OCI-LY7 (cell line): ENCODE data around the gene ITPKA. TPM values are rescaled to one million over a fixed set of nuclear protein-coding genes. Genes with fewer than 3 reads are reported as not detected.

Source experiments
- BruUV-seq: library from RNA; stranded (reverse); fragments of 400-500 nt; replicated peaks from 2 replicates; lab custom pipeline; 2021; lab: Mats Ljungman, UMichigan
- CTCF ChIA-PET: fragments of 300-600 bp; sonication (Branson Sonifier 250); formaldehyde crosslinking; loops from one replicate; lab custom pipeline; 2022; ENCODE audit warnings: antibody characterized with exemption; ENCODE audit not compliant: unreplicated experiment; lab: Charles Lee
- POLR2A ChIA-PET: fragments of 300-600 bp; sonication (Branson Sonifier 250); formaldehyde crosslinking; loops from one replicate; lab custom pipeline; 2022; ENCODE audit warnings: antibody characterized with exemption; lab: Charles Lee
- DNase-seq: peaks from one replicate; pipeline ENCODE4 v3.0.0-alpha.2; 2015; ENCODE audit warnings: low spot score
- H2AFZ ChIP-seq: fragments of 200-600 bp; sonication (generic), shearing (Covaris generic); 2 replicates; pipeline ENCODE4 v1.6.1; 2014; ENCODE audit warnings: mild to moderate bottlenecking, antibody characterized with exemption, low read length, moderate library complexity
- H3K27ac ChIP-seq: fragments of 200-600 bp; sonication (generic); 2 replicates; pipeline ENCODE4 v1.5.1; 2014; ENCODE audit warnings: mixed run types, low read depth, mild to moderate bottlenecking, moderate library complexity, low read length, inconsistent platforms; ENCODE audit not compliant: poor library complexity, severe bottlenecking
- H3K36me3 ChIP-seq: fragments of 200-600 bp; sonication (generic); 2 replicates; pipeline ENCODE4 v1.6.1; 2014; ENCODE audit warnings: mild to moderate bottlenecking, antibody characterized with exemption, low read length, moderate library complexity, mixed read lengths; ENCODE audit not compliant: insufficient read depth
- H3K4me1 ChIP-seq: fragments of 200-600 bp; sonication (generic); 2 replicates; pipeline ENCODE4 v1.5.1; 2014; ENCODE audit warnings: mild to moderate bottlenecking, low read length; ENCODE audit not compliant: insufficient read depth, poor library complexity, severe bottlenecking
- H3K4me2 ChIP-seq: fragments of 200-600 bp; sonication (generic); 2 replicates; pipeline ENCODE4 v1.6.1; 2014; ENCODE audit warnings: mild to moderate bottlenecking, low read length
- H3K4me3 ChIP-seq: fragments of 200-600 bp; sonication (generic); 2 replicates; pipeline ENCODE4 v1.5.1; 2014; ENCODE audit warnings: mild to moderate bottlenecking, low read depth, low read length; ENCODE audit not compliant: poor library complexity, severe bottlenecking
- H3K79me2 ChIP-seq: fragments of 200-600 bp; sonication (generic); 2 replicates; pipeline ENCODE4 v1.6.1; 2016; ENCODE audit warnings: low read depth, mild to moderate bottlenecking, low read length, moderate library complexity, mixed read lengths; ENCODE audit not compliant: insufficient read depth
- H3K9me2 ChIP-seq: fragments of 200-600 bp; sonication (generic); 2 replicates; pipeline ENCODE4 v1.6.1; 2016; ENCODE audit warnings: mild to moderate bottlenecking, low read length, mixed read lengths; ENCODE audit not compliant: insufficient read depth
- H3K9me3 ChIP-seq: fragments of 200-600 bp; sonication (generic); 2 replicates; pipeline ENCODE4 v1.6.1; 2014; ENCODE audit warnings: mild to moderate bottlenecking, mixed run types, low read length, mixed read lengths
- H4K20me1 ChIP-seq: fragments of 200-600 bp; sonication (generic); 2 replicates; pipeline ENCODE4 v1.6.1; 2014; ENCODE audit warnings: mild to moderate bottlenecking, antibody characterized with exemption, low read length, moderate library complexity, mixed read lengths; ENCODE audit not compliant: insufficient read depth
- EZH2phosphoT487 ChIP-seq: fragments of 200-600 bp; sonication (generic); IDR thresholded peaks from 2 replicates; pipeline ENCODE4 v1.6.1; 2018; ENCODE audit warnings: low read depth, borderline replicate concordance, mild to moderate bottlenecking, mixed run types, antibody characterized with exemption, low read length, moderate library complexity, mixed read lengths
- intact Hi-C: fragments of 100-400 bp; cut with micrococcal nuclease; formaldehyde crosslinking; loops from one replicate; pipeline ENCODE4 v1.10.0; 2022; ENCODE audit not compliant: unreplicated experiment
- total RNA-seq, 2 experiments: library from RNA; depleted of rRNA in 1 of 2; stranded (reverse); fragments of >200 nt in 1 of 2; shearing (Covaris generic) in 1 of 2; gene quantifications; 2 replicates each; pipeline ENCODE4 v1.2.3, GENCODE V29; 2014 to 2022
- TF ChIP-seq, protein P1 (sequence below): fragments of 200-600 bp; sonication (generic); conservative IDR thresholded peaks from 2 replicates; pipeline ENCODE4 v1.5.1; 2014; ENCODE audit warnings: mild to moderate bottlenecking, antibody characterized with exemption, low read length, moderate library complexity, mixed read lengths

The ITPKA gene
- total RNA-seq, 2 experiments from 2014 or later = not detected

DNA sequence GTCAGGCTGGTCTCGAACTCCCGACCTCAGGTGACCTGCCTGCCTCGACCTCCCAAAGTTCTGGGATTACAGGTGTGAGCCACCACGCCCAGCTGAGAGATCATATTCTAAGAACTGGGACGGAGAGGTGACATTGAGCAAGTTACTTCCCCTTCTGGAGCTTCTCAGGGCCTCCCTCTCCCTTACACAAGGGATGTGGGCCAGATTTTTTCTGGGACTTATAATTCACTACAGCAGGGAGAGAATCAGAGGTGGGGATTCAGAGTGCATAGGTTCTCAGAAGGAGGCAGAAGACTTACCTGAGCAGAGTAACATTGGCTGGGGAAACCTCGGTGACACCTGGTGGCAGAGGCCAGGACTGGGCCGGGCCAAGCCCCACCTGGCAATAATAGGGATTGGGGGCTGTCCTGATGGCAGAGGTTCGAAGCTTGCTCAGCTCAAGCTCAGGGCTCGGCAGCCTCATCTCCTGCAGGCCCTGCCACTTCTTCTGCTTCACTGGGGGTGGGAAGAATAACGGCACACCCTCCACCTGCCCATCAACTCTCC is 13.2 kb downstream of the ITPKA start:
- ChIA-PET CTCF (no interaction called here), POLR2A (no interaction called here)
- Histone ChIP-seq H3K9me3 (no peaks in the 10 kb centered on the region), H3K36me3 (no peaks in the 10 kb centered on the region), H3K4me3 (no peak overlapping the region), H3K4me2 (no peak overlapping the region), H2AFZ (no peak overlapping the region), H3K79me2 (no peaks in the 10 kb centered on the region), H4K20me1 (no peaks in the 10 kb centered on the region; the same call in 1 of the 2 replicates), H3K4me1 (no peaks in the 10 kb centered on the region), H3K27ac (no peak overlapping the region), H3K9me2 (no peaks in the 10 kb centered on the region)
- BruUV-seq = no TSS peak
- peak; percentile 19 for DNase-seq
- no peak for TF ChIP-seq EZH2phosphoT487
- TF ChIP-seq, protein P1, sequence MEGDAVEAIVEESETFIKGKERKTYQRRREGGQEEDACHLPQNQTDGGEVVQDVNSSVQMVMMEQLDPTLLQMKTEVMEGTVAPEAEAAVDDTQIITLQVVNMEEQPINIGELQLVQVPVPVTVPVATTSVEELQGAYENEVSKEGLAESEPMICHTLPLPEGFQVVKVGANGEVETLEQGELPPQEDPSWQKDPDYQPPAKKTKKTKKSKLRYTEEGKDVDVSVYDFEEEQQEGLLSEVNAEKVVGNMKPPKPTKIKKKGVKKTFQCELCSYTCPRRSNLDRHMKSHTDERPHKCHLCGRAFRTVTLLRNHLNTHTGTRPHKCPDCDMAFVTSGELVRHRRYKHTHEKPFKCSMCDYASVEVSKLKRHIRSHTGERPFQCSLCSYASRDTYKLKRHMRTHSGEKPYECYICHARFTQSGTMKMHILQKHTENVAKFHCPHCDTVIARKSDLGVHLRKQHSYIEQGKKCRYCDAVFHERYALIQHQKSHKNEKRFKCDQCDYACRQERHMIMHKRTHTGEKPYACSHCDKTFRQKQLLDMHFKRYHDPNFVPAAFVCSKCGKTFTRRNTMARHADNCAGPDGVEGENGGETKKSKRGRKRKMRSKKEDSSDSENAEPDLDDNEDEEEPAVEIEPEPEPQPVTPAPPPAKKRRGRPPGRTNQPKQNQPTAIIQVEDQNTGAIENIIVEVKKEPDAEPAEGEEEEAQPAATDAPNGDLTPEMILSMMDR = peak; percentile 55
- intact Hi-C loops = loop anchor here (5.0 kb wide), 1 partner anchor 40 kb away; no protein-coding TSS in a partner anchor

DNA sequence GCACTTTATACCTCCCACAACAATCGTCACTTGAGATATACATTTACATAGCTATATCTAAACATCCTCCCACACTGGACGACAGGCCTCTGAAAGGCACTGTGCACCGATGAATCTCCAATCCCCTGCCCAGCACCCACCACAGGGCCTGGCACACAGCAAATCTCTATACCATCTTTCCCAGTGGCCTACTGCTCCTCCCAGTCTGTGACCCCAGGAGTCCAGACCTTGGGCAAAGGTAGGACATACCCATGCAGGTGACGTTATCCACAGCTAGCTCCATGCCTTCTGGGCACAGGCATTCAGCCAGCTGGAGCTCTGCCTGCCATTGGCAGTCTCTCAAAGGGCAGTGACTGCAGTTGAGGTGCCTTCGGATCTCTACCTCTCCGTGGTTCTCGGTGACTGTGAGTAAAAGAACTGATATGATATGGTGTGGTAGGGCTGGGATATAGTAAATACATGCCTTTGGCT is 14.2 kb downstream of the ITPKA start:
- Histone ChIP-seq H3K9me2 (no peaks in the 10 kb centered on the region), H3K9me3 (no peaks in the 10 kb centered on the region), H3K36me3 (no peaks in the 10 kb centered on the region), H2AFZ (no peak overlapping the region), H4K20me1 (no peaks in the 10 kb centered on the region; the same call in 1 of the 2 replicates), H3K27ac (no peak overlapping the region), H3K79me2 (no peaks in the 10 kb centered on the region), H3K4me2 (no peak overlapping the region), H3K4me1 (no peaks in the 10 kb centered on the region), H3K4me3 (no peak overlapping the region)
- no peak for TF ChIP-seq EZH2phosphoT487
- TF ChIP-seq, protein P1 = no peak
- ChIA-PET CTCF (interaction anchor here (0.6 kb wide), 1 partner anchor 177 kb away, joined by 3 read pairs; no protein-coding TSS in a partner anchor), POLR2A (no interaction called here)
- no TSS peak for BruUV-seq
- no peak for DNase-seq
- intact Hi-C loops = loop anchor here (5.0 kb wide), 1 partner anchor 41 kb away; no protein-coding TSS in a partner anchor

DNA sequence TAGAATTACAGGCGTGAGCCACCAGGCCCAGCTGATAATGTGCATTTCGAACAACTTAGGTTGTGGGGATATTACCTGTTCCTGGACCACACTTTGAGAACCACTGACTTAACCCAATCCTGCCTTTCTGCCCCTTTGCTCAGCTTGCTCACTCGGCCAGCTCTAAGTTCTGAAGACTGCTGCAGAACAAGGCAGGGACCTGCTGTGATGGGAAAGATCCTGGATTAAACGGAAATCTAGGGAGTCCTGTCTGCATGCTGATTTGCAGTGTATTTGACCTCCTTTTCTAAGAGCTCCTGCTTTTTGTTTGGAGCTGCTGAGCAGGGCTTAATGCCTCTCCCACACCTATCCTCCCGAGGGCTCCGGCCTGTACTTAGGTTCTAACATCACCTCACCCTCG is 17.1 kb downstream of the ITPKA start:
- Histone ChIP-seq H3K4me2 (no peak overlapping the region), H3K79me2 (no peaks in the 10 kb centered on the region), H3K36me3 (no peaks in the 10 kb centered on the region), H3K9me2 (no peaks in the 10 kb centered on the region), H3K27ac (no peak overlapping the region), H3K9me3 (no peaks in the 10 kb centered on the region), H3K4me3 (no peak overlapping the region), H4K20me1 (no peaks in the 10 kb centered on the region), H2AFZ (no peak overlapping the region), H3K4me1 (no peaks in the 10 kb centered on the region)
- no TSS peak for BruUV-seq
- intact Hi-C loops = no loop called here
- ChIA-PET POLR2A (no interaction called here), CTCF (no interaction called here)
- DNase-seq = no peak
- TF ChIP-seq, protein P1 = no peak
- TF ChIP-seq EZH2phosphoT487 = no peak
